Stimulated activated CD8-positive, alpha-beta memory T cell treated with anti-CD3 and anti-CD28 coated beads, Interleukin-12 subunit alpha, Interleukin-12 subunit beta, amount 100 ng/mL, for 4 hours (primary cell): Measurements from ENCODE around the gene NTN4.
"Not testable (repeated sequence)": the region's sequence is repeated elsewhere in the genome, so short reads cannot be mapped to it uniquely, and the experiment has no call there.

Source experiments
- DNase-seq: peaks from one replicate; pipeline ENCODE4 v3.0.0-alpha.2; 2020; ENCODE audit warnings: low read depth

NTN4 gene

DNA sequence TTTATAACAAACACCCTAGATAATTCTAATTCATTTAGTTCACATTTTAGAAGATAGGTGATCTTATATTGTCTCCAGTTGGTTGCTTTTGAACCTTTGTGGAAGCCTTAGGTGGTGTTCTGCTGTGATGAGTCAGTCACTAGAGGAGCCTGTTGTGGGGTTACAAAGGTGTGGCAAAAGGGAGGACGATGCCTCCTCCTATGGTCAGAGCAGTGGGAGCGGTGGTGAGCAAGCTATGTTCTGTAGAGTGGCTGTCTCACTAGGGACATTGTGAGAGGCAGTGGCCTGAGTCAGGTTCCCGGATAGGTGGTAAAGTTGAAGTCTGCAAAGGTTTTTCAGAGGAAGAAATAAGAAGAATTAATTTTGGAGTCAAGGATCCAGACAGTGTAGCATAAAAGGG, 167.7 kb downstream of the NTN4 start:
- no peak for DNase-seq

DNA sequence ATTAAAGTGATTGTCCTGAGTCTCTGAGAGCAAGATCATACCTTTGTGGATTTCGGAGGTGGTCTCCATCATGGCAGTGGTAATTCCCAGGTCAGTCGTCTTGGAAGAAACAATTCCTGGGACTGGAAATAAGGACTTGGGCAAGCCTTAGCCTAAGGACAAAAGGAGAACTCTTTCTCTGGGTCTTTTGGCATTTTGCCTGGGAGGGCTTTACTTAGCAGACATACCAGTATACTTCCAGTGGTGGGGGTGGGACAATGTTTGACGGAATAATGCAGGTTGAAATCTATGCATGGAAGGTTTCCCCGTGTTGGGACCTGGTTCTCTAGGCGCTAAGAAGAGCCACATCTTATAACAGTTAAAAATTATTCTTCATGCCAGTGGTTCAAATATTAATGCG, 168.8 kb downstream of the NTN4 start:
- DNase-seq, result no peak

DNA sequence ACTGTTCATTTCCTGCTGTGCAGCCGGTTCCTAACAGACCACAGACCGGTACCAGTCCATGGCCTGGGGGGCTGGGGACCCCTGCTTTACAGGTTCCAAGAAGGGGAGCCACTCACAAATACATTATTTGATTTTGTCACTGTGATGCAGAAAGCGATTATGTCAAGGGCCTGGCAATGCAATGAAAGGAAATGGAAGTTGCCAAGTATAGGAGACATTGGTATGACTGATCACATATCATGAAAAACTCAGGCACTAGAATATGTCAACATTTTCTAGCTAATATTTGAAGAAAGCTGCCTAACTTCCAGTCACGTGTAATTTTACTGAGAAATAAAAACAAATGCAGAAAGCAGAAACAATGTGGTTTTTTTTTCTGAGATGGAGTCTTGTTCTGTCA, 170.4 kb downstream of the NTN4 start:
- DNase-seq, result no peak

DNA sequence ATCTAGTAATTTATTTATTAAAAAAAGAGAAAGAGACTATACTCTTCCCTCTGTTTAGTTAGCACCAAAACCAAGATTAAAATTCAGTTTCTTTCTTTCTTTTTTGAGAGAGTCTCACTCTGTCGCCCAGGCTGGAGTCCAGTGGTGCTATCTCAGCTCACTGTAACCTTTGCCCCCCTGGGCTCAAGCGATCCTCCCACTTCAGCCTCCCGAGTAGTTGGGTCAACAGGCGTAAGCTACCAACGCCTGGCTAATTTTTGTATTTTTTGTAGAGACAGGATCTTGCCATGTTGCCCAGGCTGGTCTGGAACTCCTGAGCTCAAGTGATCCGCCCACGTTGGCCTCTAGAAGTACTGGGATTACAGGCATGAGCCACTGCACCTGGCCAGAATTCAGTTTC, 174.1 kb downstream of the NTN4 start:
- DNase-seq, result not testable (repeated sequence)

DNA sequence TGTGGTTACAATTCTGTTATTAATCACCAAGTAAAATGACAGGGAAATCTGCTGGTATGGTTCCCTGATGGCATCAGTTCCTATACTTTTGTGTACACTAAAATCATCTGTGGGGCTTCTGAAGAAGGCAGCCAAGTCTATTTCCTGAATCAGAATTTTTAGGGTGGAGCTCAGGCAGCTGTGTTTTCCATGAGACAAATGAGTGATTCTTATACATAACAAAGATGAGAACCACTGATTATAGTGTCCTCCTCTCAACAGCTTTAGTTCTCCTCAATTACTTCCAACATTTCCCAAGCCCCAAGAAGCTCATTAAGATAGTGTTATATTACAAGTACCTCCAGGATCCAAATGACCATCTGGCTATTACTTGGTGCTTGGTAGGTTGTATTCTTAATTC, 174.8 kb downstream of the NTN4 start:
- no peak for DNase-seq

DNA sequence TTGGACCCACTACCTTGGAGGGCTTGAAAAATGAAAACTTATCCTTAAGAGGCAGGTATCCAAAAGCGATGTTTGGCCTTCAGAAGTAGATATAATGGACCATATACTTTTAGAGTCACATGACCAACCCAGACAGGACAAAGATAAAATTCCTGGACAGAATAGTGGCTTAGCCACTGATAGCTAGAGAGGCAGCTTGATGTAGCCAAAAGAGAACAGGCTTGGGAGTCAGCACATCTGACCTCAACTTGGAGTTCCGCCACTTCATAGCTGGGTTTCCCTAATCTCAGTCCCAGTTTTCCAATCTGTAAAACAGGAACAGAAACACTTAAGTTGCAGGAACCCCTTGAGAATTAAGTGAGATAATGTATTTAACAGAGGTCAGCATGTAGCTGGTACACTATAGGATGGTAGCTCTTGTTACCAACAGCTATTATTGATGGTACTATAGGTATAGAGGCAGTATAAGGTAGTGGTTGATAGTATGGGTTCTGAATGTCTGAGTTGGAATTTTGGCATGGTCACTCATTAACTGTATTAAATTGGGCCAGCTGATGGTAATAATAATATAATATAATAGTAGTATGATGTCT, 176.1 kb downstream of the NTN4 start:
- DNase-seq, result no peak

DNA sequence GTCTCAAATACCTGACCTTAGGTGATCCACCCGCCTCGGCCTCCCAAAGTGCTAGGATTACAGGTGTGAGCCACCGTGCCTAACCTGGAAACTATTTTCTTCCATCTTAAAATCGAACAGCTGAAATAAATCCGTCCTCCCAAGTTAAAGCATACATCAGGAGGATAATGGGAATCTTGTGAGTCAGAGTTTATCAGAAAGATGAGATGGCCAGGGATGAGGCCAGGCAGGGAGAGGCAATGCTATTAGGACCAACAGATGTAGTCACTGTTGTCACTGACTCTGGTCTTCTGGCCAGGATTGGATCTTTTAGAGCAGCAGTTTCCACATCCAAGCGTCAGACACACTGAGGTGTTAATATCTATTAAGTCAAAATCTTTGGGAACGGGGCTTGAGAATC, 177.5 kb downstream of the NTN4 start:
- no peak for DNase-seq

DNA sequence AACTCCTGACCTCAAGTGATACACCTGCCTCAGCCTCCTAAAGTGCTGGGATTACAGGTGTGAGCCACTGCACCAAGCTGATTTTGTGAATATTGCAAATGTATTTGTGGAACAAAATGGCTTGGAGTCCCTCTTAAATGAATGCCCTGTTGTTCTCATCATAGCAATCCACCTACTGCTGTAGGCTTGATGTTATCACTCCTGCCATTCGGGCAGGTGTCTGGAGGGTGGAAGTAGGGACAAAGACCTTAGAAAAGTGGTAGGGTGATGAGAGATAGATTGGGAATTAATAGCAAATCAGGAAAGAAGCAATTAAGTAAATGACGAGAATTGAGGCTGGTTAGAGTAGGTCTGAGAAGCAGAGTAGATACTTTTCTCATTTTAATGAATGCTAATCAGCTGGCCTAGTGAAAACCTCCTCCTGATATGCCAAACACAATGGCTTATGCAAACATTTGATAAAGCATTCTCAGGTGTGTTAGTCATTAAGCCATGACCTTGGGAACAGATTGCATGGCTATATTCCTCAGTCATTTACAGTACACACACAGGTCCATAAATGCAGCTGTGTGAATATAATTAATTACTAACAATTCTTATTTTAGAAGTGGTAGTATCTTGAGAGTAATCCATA, 178.8 kb downstream of the NTN4 start:
- DNase-seq, result no peak

DNA sequence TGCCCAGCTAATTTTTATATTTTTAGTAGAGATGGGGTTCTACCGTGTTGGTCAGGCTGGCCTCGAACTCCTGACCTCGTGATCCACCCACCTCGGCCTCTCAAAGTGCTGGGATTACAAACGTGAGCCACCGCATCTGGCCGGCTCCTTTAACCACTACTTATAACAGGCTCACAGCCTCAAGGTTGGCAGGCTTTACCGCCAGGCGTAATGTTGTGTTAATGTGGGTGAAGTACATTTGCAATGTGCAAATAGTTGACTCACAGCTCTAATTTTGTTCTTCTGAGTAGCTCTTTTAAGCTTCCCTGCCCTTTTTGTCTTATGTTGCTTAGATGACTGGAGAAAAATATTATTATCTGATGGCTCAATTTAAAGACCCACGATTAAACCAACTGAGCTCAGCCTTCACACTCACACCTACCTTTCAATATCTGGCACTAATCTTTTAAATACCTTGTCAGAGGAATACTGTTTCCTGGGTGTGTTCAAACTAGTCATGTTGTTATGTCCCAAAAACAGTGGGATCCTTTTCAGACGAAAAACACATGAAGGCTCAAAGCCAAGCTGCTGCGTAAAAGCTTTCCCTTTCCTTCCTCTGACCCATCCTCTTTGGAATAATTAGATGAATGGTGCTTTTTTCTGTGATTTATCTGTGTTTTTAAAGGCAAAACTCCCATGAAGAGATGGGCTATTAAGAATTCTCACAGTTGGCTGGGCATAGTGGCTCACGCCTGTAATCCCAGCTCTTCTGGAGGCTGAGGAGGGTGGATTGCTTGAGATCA, 182.1 kb downstream of the NTN4 start:
- DNase-seq, result no peak
